ENCODE results near the gene LPAR3.

Gene LPAR3

DNA sequence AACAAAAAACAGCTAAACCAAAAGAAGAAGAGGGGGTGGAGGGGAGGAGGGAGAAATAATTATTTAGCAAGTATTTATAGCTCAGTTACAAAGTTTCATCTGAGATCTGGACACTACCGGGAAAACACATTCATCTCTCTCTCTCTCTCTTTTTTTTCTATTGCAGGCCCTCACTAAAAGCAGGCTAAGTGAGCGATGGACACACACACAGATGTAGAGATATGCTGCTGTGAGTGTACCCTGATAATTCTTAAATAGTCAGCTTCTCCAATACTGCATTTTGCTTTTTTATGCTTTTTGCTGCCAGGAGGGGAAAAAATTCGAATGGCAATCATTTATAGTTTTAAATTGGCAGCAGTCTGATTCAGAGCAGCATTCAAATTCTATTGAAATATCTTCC, 65.0 kb downstream of the LPAR3 start:
- DNase-seq (ENCODE audit: low read depth, low spot score): no peak

GRCh38 chr1:84827555-84827954, 65.5 kb downstream of the LPAR3 start:
- DNase-seq (ENCODE audit: low read depth, low spot score): no peak

GRCh38 chr1:84825161-84825560, 67.8 kb downstream of the LPAR3 start:
- no peak for DNase-seq (ENCODE audit: low read depth, low spot score)

DNA sequence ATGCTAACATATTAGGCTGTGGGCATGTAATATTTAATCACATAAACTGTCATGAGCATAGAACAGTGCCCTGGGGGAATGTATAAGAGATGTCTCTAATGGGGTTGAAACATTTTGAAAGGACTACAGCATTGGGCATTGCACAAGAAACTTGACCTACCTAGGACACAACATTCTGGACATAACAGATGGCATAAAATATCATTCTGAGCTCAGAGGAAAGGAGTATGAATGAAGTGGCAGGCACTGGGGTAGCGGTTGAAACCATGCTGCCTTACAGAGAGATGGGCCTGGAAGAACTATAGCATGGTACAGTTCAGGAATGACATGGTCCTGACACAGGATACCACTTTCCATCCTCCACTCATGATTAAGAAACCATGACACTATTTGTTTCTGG, 69.0 kb downstream of the LPAR3 start:
- DNase-seq (ENCODE audit: low read depth, low spot score): no peak

DNA sequence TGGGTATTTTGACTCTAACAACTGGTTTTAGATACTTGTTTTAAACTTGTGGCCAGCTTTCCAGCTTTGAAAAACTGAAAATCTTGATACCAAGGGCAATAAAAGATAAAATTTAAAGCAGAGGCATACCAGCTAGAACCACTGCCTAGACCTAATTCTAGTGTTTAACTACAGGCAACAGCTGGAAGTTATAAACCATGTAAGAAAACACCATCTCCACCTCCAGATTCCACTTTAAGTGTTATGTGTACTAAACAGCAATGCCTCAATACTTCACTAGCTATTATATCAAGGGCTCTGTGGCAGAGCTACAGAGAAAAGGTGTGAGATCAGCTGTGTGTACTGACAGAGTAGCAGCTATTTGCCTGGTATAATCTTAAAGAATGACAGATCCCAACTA, 69.5 kb downstream of the LPAR3 start:
- DNase-seq (ENCODE audit: low read depth, low spot score): no peak

DNA sequence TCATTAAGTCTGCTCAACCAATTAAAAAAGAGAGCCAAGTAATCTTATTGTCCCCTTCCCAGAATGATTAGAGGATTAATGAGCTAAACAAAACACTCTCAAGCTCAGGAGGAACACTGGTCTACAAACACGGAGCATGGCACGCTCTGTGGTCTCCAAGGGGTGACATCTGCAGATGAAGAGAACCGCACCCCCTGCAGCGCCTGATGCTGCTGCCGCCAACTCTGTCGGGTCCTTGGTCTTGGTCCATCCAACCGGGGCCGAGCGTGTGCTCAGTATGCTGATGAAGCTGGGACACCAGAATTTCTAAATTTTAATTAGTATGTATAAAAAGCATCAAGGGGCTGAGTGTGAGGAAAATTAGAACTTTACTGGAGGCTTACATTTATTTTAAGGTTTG, 82.7 kb downstream of the LPAR3 start:
- no peak for DNase-seq (ENCODE audit: low read depth, low spot score)

- DNase-seq (ENCODE audit: low read depth, low spot score): no peak
Observed at GRCh38 chr1:84809023-84809422, 84.0 kb downstream of the LPAR3 start.

GRCh38 chr1:84803604-84804003, 89.4 kb downstream of the LPAR3 start:
- DNase-seq (ENCODE audit: low read depth, low spot score): no peak

DNA sequence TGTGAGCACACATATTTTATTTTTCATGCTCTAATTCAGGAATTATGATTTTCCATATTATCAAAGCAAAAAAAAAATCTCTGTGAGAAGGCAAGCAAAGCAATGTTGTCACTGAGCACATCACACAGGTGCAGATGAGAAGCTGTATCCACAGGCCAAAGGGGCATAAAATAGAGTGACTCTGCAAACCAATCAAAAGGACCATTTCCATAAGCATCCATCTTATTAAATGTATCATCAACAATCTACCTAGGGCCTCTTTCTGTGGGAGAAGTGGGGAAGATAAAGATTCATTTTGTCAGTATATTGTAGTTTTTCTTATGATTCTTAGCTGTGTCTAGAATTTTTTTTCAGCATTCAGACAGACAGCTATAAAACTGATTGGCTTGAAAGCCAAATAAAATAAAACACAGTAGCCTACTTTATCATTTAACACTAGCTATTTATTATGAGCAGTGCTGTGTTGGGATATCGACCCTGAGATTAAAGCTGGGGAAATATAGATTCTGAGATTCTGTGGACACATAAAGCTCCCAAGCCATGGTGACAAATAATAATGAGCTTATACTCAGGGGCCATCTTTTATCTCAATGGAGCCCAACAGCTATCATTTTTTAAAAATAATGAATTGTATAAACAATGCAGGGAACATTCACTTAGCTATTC, 90.3 kb downstream of the LPAR3 start:
- DNase-seq (ENCODE audit: low read depth, low spot score): no peak

GRCh38 chr1:84800090-84801073, 92.6 kb downstream of the LPAR3 start:
- DNase-seq (ENCODE audit: low read depth, low spot score): no peak

- no peak for DNase-seq (ENCODE audit: low read depth, low spot score)
Observed at GRCh38 chr1:84797603-84798002, 95.4 kb downstream of the LPAR3 start.

DNA sequence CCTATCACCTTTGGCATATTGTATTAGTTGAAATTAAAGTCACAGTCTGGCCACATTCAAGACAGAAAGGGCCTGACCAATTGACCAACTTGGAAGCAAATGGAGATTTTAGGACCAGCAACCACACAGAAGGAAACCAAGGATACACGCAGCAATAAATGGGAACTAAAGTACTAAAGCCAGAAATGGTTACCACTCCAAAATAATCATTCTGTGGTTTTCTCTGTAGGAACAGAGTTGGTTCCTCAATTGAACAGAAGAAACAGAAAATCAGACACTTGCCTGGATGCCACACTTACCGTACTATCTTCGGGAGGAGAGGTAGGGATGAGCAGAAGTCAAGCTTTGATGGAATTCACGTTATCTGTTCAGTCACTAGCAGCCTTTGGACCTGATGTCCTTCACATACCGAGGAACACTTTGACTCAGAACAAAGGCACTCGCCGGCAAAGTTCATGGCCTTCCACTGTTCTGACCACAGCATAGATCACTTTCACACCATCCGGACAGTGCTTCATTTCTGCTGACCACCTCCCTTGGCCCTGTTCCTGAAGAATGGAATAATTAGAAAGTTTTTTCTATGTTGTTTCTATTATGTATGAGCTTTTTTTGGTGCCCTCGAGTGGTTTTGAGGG, 96.9 kb downstream of the LPAR3 start:
- DNase-seq (ENCODE audit: low read depth, low spot score): no peak

- DNase-seq (ENCODE audit: low read depth, low spot score): no peak
Observed at GRCh38 chr1:84795213-84795612, 97.8 kb downstream of the LPAR3 start.

- no peak for DNase-seq (ENCODE audit: low read depth, low spot score)
Observed at GRCh38 chr1:84792421-84792820, 100.6 kb downstream of the LPAR3 start.

GRCh38 chr1:84789014-84789413, 104.0 kb downstream of the LPAR3 start:
- no peak for DNase-seq (ENCODE audit: low read depth, low spot score)

- no peak for DNase-seq (ENCODE audit: low read depth, low spot score)
Observed at GRCh38 chr1:84785271-84786036, 107.6 kb downstream of the LPAR3 start.

DNA sequence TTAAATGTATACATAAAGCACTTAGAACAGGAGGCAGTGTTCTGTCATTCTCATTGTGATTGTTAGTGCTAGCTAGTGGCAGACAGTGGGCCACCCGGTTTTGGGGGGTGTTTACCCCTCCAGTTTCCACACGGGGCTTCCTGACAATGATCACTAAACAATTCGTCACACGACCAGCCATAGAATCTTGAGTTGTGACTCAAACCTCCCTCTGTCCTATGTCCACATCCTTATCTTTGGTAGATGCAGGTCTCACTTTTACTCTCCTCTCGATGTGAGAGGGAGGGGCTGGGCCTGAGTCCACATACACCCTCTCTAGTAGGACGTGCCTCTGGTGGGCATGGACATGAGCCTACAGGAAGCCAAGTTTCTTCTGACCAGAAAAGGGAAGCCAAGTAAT, 110.1 kb downstream of the LPAR3 start:
- DNase-seq (ENCODE audit: low read depth, low spot score): no peak

- peak; percentile 69 for DNase-seq (ENCODE audit: low read depth, low spot score)
Observed at GRCh38 chr1:84781946-84782771, 110.8 kb downstream of the LPAR3 start.

- DNase-seq (ENCODE audit: low read depth, low spot score): no peak
Observed at GRCh38 chr1:84780000-84780716, 112.8 kb downstream of the LPAR3 start.

DNA sequence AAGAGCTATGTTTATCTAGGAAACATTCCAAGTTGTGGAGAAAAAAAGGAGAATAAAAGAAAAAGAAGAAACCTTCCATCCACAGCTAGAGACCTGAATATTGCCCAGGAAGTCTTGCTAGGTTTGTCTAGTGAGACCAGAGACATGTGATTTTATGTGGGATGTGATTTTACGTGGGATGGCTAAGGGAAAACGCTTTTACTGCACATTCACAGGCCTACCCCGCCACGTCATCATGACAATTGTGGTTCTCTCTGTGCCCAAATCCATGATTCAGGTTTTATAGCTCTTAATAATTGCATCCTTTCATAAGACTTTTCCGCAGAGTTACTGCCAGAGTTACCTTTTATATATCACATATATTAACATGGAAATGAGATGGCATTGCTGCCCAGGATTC, 116.4 kb downstream of the LPAR3 start:
- no peak for DNase-seq (ENCODE audit: low read depth, low spot score)
